GM21825 (cell line): ENCODE results near the gene LRRFIP1.
"Not testable (repeated sequence)": the region's sequence is repeated elsewhere in the genome, so short reads cannot be mapped to it uniquely, and the experiment has no call there.

Experiments used
- ATAC-seq: cut with Tn5 transposase; IDR thresholded peaks from one replicate; pipeline ENCODE4 v1.9.1; 2021; ENCODE audit warnings: mild to moderate bottlenecking, moderate library complexity; ENCODE audit not compliant: unreplicated experiment

LRRFIP1 gene

DNA sequence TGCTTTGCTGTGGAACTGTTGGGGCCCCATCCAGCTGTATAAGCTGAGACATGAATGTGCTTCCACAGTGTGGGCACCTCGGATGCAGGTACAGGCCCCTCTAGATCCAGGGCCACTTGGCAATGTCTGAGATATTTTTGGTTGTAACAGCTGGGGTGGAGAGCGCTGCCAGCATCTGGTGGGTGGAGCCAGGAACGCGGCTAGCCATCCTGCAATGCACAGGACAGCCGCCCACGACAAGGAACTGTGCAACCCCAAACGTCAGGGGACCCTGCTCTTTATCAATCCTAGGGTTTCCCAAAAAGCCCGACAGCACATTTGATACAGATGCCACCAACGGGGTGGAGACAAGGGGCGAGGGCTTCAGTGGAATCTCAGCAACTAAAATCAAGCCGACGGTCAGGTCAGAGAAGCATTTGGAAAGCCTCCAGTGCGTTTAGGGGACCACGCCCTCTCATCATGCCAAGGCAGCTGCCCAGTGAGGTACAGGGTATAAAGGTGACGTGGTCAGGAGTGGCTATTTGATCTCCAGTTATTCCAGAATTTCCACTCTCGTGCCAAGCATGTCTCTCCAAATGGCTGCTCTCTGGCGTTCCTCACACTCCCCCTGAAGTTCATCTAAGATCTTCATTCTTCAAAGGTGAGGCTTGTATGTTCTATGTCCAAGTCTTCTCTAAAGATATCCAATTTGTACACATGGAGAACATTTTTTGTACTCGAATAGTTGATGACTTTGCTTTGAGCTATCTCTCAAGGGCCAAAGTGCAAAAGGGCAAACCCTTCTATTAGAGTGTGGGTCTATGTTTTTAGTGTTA is 55.7 kb downstream of the LRRFIP1 start:
- no peak for ATAC-seq

- ATAC-seq, result no peak
These were observed 58.0 kb downstream of the LRRFIP1 start for GRCh38 chr2:237685408-237685807.

GRCh38 chr2:237686659-237687136 is 59.3 kb downstream of the LRRFIP1 start:
- no peak for ATAC-seq

DNA sequence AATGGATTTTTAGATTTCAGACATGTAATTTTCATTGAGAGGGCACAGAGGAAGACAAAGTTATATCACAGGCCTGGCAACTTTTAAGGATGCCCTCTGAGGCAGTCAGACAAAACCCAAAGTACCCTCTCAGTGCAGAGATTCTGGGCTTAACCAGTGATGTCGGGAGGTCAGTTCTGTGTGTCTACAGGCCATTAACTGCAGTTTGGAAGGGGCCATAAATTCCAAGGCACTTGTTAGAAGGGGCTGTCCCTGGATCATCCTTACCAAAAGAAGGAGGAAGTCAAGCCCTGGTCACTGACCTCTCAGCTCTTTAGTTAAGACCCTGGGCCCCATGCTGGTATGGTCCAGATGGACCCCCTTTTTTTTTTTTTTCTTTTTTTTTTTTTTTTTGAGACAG is 60.7 kb downstream of the LRRFIP1 start:
- no peak for ATAC-seq

GRCh38 chr2:237688541-237688940 is 61.2 kb downstream of the LRRFIP1 start:
- ATAC-seq, result not testable (repeated sequence)

DNA sequence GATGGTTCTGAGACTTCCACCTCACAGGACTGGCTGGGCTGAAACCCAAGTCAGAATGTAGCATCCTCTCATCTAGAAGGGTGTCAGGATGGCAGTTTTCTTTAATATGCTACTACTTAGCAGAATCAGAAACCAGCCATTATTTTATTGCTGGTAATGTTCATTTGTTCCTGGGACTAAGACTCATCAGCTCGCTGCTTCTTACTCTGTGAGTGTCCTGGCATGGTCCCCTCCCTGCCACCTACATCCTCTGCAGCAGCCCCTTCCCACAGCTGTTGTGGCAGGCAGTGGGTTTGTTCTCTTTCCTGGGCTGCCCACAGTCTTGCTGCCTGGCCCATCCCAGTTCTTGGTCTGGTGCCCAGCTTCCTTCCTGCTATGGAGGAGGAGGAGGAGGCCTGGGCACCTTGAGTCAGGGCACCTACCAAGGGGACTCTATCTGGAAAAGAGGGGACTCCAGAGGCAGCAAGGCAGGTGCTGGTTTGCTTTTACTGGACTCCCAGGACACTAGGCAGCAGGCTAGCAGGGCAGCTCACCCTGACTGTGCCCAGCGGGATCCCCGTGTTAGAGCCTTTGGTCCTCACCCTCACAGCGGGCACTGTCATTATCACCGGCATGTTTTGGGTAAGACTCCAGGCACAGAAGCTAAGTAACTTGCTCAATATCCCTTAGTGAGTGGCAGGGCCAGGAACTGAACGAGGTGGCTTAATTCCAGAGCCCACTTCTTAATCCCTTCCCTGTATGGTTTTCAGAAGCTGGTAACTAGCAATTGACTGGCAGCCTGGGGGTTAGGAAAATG is 62.1 kb downstream of the LRRFIP1 start:
- no peak for ATAC-seq

DNA sequence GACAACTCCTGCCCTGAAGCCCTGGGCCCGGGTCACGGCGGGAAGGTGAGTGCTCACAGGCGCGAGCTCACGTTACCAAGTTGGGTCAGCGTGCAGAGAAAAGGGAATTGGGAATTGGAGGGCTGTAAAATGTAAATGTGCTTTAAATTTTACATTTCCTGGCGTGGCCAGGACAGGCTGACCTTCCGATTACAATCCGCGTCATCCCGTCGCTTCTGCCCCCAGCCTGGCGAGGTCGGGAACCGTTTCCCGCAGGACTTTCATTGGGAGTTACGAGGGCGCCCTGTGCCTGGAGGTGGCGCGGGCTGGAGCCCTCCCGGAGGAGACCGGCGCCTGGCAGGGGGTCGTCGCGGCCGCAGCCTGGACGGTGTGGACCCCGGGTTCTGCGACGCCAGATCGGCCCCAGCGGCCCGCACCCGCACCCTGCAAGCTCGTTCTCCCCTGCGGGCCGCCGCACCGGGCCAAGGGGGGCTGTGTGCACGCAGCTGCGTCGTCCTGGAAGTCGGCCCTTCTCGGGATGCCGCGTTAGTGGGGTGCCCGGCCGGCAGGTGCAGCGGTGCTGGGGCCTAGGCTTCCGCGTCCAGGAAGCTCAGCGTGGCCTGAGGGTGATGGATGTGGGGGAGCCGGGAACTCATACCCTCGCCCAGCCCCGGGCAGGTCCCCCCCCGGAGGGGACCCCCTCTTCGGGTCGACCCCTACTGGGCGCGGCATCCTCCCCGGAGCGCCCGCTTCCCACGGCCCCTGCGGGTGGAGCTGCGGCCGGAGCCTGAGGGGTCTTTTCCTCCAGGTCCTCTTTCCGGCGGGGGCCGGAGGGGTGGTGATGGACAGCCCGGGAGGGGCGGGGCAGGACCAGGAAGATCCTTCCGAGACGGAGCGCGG is 63.9 kb downstream of the LRRFIP1 start:
- ATAC-seq, result peak; percentile 32

- ATAC-seq, result peak; percentile 51
These were observed 64.7 kb downstream of the LRRFIP1 start for GRCh38 chr2:237691908-237692600.

DNA sequence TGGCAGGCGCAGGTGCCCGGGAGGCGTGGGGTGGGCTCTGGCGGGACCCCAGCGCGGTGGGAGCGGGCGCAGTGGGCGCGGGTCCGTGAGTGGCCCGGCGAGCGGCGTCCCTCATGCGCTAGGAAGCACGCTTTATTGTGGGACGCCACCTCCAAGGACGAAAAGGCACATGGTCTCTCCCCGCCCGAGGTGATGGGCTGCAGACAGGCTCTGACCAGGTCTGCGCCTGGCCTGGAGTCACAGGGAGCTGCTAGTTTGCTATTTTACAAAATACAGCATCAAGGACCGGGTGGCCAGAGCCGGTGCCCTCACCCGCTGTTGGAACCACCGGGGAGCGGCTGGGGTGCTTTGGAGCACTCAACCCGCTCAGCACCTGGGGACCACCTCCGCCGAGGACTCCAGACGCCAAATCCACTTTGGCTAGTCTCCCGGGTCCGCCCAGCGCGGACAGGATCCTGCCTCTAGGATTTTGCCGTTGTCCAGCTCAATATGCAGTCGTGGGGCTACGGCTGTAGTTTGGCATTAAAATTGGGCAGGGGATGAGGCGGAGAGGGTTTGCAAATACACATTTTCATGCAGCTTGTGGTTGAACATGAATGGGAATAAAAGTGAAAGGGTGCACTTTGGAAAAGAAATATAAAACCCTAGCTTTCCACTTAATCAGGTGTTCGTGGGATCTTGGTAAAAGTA is 65.4 kb downstream of the LRRFIP1 start:
- ATAC-seq, result peak; percentile 1

- no peak for ATAC-seq
These were observed 66.1 kb downstream of the LRRFIP1 start for GRCh38 chr2:237693291-237693994.

DNA sequence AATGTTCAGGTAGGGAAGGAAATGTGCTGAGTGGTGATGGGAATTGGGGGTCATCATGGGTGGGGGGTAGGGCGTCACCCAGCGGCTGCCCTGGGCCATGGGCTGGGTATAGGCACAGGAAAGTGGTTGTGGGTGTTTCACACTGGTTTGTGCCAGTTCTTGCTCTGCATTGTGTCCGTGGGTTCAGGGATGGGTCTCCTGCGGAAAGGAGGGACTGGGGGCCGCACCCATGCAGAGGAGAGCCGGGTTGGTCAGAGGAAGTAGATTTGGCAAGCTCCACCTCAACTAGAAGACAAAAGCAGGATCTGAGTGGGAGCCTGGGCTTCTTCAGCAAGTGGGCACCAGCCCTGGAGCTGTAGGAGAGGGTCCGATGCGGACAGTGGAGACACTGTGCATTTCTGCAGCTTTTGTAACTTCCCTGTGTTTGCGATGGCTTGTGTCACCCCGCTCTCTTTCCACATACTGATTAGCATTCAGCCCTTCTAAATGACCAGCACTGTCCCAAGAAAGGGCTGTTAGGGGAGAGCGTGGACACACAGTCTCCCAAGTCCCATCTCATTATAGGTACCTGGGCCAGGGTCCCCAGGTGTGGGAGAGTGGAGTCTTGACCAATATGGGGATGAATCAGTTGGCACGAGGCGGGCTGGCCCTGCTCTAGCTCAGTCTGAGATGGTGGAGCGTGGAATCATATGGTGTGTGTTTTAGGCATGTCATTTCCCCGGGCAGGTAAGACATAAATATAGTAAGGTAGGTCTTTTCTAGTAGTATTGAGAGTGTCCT is 67.2 kb downstream of the LRRFIP1 start:
- ATAC-seq, result no peak

GRCh38 chr2:237695201-237695780 is 67.9 kb downstream of the LRRFIP1 start:
- ATAC-seq, result no peak

- ATAC-seq, result no peak
These were observed 69.1 kb downstream of the LRRFIP1 start for GRCh38 chr2:237696461-237696860.

- no peak for ATAC-seq
These were observed 70.4 kb downstream of the LRRFIP1 start for GRCh38 chr2:237697586-237698357.

GRCh38 chr2:237698358-237698694 is 70.9 kb downstream of the LRRFIP1 start:
- ATAC-seq, result no peak

GRCh38 chr2:237699870-237700511 is 72.6 kb downstream of the LRRFIP1 start:
- ATAC-seq, result no peak

GRCh38 chr2:237700512-237701032 is 73.2 kb downstream of the LRRFIP1 start:
- ATAC-seq, result no peak
